ENCODE results near the gene ZNF496. TPM values are rescaled to one million over a fixed set of nuclear protein-coding genes. Genes with fewer than 3 reads are reported as not detected.

ZNF496 gene
- total and polyA plus RNA-seq, 2 of the 4 experiments (the other 2 are of a cell fraction), result 11.7 to 16.2 TPM

GRCh38 chr1:247291161-247291560 lies 40.5 kb downstream of the ZNF496 start:
- no peaks in the 10 kb centered on the region for H3K27me3 ChIP-seq (ENCODE audit: control insufficient read depth, insufficient read depth, low read length)
- no peak overlapping the region for H2BK120ac ChIP-seq (ENCODE audit: low read depth, low read length)
- POLR2A ChIA-PET (ENCODE audit: unreplicated experiment), result no interaction called here
- no TSS peak for BruUV-seq (replicated peaks)
- no peak overlapping the region for H3K56ac ChIP-seq (ENCODE audit: extremely low read depth, insufficient read depth, low read length)
- peaks cover 8% of the 10 kb centered on the region; the same call in 1 of the 2 replicates for H3K9me1 ChIP-seq (ENCODE audit: insufficient read depth, low read length)
- no peak overlapping the region for H3K4me2 ChIP-seq (ENCODE audit: low read depth, low read length)
- no peak for DNase-seq
- no peaks in the 10 kb centered on the region for H3K36me3 ChIP-seq (ENCODE audit: control insufficient read depth, insufficient read depth, low read length)
- no peak overlapping the region for H3K27ac ChIP-seq (ENCODE audit: insufficient read depth, low read length)
- intact Hi-C loops (cut with micrococcal nuclease) (loop anchor here (10.0 kb wide), 1 partner anchor 186 kb away; the partner anchor contains the start of gene ZNF669), in situ Hi-C loops (cut with MboI; ENCODE audit: low sequenced_read_pairs) (no loop called here), dilution Hi-C loops (cut with HindIII; ENCODE audit: low sequenced_read_pairs, unreplicated experiment) (no loop called here)
- CTCF ChIA-PET, result no interaction called here
- no peak overlapping the region for H2AK5ac ChIP-seq (ENCODE audit: low read depth, low read length)
- H2BK20ac ChIP-seq (ENCODE audit: low read depth, low read length), result no peak overlapping the region
- H3K4me1 ChIP-seq (ENCODE audit: control insufficient read depth, insufficient read depth, low read length), result peaks cover 10% of the 10 kb centered on the region
- H2BK5ac ChIP-seq (ENCODE audit: low read depth, low read length, poor library complexity, severe bottlenecking), result no peak overlapping the region
- H3K4ac ChIP-seq (ENCODE audit: low read depth, low read length), result no peak overlapping the region
- no peak overlapping the region for H2AFZ ChIP-seq (replicated peaks; ENCODE audit: low read length, poor library complexity)
- H3K14ac ChIP-seq (replicated peaks; ENCODE audit: low read depth, low read length), result no peak overlapping the region
- H2BK15ac ChIP-seq (ENCODE audit: low read depth, low read length), result no peak overlapping the region
- no peak overlapping the region for H4K5ac ChIP-seq (ENCODE audit: low read depth, low read length)
- no peak overlapping the region for H3K23ac ChIP-seq (ENCODE audit: low read depth, low read length)
- H3K9me3 ChIP-seq (ENCODE audit: control insufficient read depth, insufficient read depth, low read length), result peaks cover 5% of the 10 kb centered on the region; the same call in 1 of the 2 replicates
- no peak overlapping the region for H3K4me3 ChIP-seq (ENCODE audit: insufficient read depth, low read depth, low read length)
- no peak for ATAC-seq (ENCODE audit: low read depth)
- peaks cover 4% of the 10 kb centered on the region; the same call in 1 of the 2 replicates for H4K20me1 ChIP-seq (ENCODE audit: insufficient read depth, low read length)
- no peak for TF ChIP-seq RAD21 (IDR thresholded peaks at IDR 0.05; ENCODE audit: low read length)
- H4K91ac ChIP-seq (ENCODE audit: insufficient read depth, low read depth, low read length), result no peak overlapping the region
- no peak overlapping the region for H4K8ac ChIP-seq (ENCODE audit: low read depth in 2 of 2, low read length in 2 of 2)
- no peak overlapping the region for H3K9ac ChIP-seq (ENCODE audit: low read depth, low read length)
- 80% methylated on average over 1 of the region's 9 CpGs; no CpG with 5 or more reads in 1 of the 2 experiments for WGBS, 2 experiments (ENCODE audit: extremely low coverage in 2 of 2, insufficient read length in 1 of 2)
- no peak overlapping the region for H2AK9ac ChIP-seq (replicated peaks; ENCODE audit: low read depth, low read length, poor library complexity)
- H3K79me1 ChIP-seq (ENCODE audit: low read depth in 1 of 2, low read length in 2 of 2), result no peaks in the 10 kb centered on the region
- no peak overlapping the region for H3K18ac ChIP-seq (ENCODE audit: low read depth, low read length)
